Activated T-cell treated with anti-CD3 and anti-CD28 coated beads for 4 hours (primary cell): Measurements from ENCODE around the gene NACC2.
"Not testable (repeated sequence)": the region's sequence is repeated elsewhere in the genome, so short reads cannot be mapped to it uniquely, and the experiment has no call there.

Experiments
- DNase-seq: peaks from one replicate; pipeline ENCODE4 v3.0.0-alpha.2; 2020

Gene NACC2

GRCh38 chr9:136043441-136043991 is 51.6 kb downstream of the NACC2 start:
- DNase-seq, result no peak

- DNase-seq, result no peak
Measured at GRCh38 chr9:136042541-136042940, 52.5 kb downstream of the NACC2 start.

- DNase-seq, result not testable (repeated sequence)
Measured at GRCh38 chr9:136040848-136041247, 54.2 kb downstream of the NACC2 start.

- no peak for DNase-seq
Measured at GRCh38 chr9:136039488-136039887, 55.6 kb downstream of the NACC2 start.

- DNase-seq, result no peak
Measured at GRCh38 chr9:136036848-136037247, 58.2 kb downstream of the NACC2 start.

- no peak for DNase-seq
Measured at GRCh38 chr9:136036050-136036449, 59.0 kb downstream of the NACC2 start.

GRCh38 chr9:136031741-136032730 is 63.1 kb downstream of the NACC2 start:
- no peak for DNase-seq

- no peak for DNase-seq
Measured at GRCh38 chr9:136031094-136031493, 64.0 kb downstream of the NACC2 start.

- DNase-seq, result no peak
Measured at GRCh38 chr9:136029556-136029955, 65.5 kb downstream of the NACC2 start.

GRCh38 chr9:136028760-136029470 is 66.2 kb downstream of the NACC2 start:
- no peak for DNase-seq

GRCh38 chr9:136026943-136027289 is 68.2 kb downstream of the NACC2 start:
- DNase-seq, result not testable (repeated sequence)

GRCh38 chr9:136026266-136026942 is 68.7 kb downstream of the NACC2 start:
- no peak for DNase-seq

GRCh38 chr9:136025481-136025880 is 69.6 kb downstream of the NACC2 start:
- no peak for DNase-seq

GRCh38 chr9:136024696-136025316 is 70.3 kb downstream of the NACC2 start:
- no peak for DNase-seq

- DNase-seq, result no peak
Measured at GRCh38 chr9:136024286-136024685, 70.8 kb downstream of the NACC2 start.

- no peak for DNase-seq
Measured at GRCh38 chr9:136023410-136024225, 71.5 kb downstream of the NACC2 start.

GRCh38 chr9:136022731-136023409 is 72.2 kb downstream of the NACC2 start:
- DNase-seq, result no peak

- DNase-seq, result no peak
Measured at GRCh38 chr9:136021872-136022681, 73.0 kb downstream of the NACC2 start.

- DNase-seq, result no peak
Measured at GRCh38 chr9:136021171-136021871, 73.8 kb downstream of the NACC2 start.

- no peak for DNase-seq
Measured at GRCh38 chr9:136020671-136021070, 74.4 kb downstream of the NACC2 start.
